Spleen (tissue), 7 donors: Measurements from ENCODE around the gene CNTNAP3.
"Not testable (repeated sequence)": the region's sequence is repeated elsewhere in the genome, so short reads cannot be mapped to it uniquely, and the experiment has no call there.

Experiments used
- CTCF ChIP-seq, 11 experiments: fragments of 200-600 bp in 7 of 11; fragments of 450-650 bp in 4 of 11; sonication (generic) in 4 of 11; IDR thresholded peaks in 8 of 11; conservative IDR thresholded peaks in 3 of 11; 1 replicate in 7 of 11; 2 replicates in 4 of 11; pipeline versions ENCODE4 v1.4.0 to v1.8.0; 2016 to 2021; ENCODE audit warnings: antibody characterized with exemption in 11 of 11, inconsistent platforms in 4 of 11, mild to moderate bottlenecking in 1 of 11
- POLR2AphosphoS5 ChIP-seq, 3 donors: sonication (generic); formaldehyde crosslinking; IDR thresholded peaks; one replicate each; pipeline ENCODE4 v1.5.1; 2017; ENCODE audit warnings: antibody characterized with exemption in 3 of 3
- donor health status: DM: no; HTN: no; CAD: no; lungs with moderate emphysema.
- donor health status: DM: no; HTN: no; CAD: no.
- donor health status: DM: no; HTN: no; CAD: no.

- TF ChIP-seq CTCF (IDR thresholded peaks at IDR 0.05 in 8 of 11, conservative IDR thresholded peaks at IDR 0.05 in 3 of 11); POLR2AphosphoS5 (IDR thresholded peaks at IDR 0.05): not testable (repeated sequence)
Measured at GRCh38 chr9:39030204-39031019, 257.6 kb downstream of the CNTNAP3 start.
